Common myeloid progenitor, CD34-positive (primary cell): ENCODE results near the gene OST4.
A peak's percentile ranks its signal among the peaks of the same experiment; 100 is the strongest.

Experiments
- CTCF ChIA-PET: fragments of 350-600 bp; sonication (Branson Sonifier 250); formaldehyde crosslinking; loops from one replicate; lab custom pipeline; 2021; ENCODE audit warnings: antibody characterized with exemption; lab: Charles Lee
- POLR2A ChIA-PET: fragments of 350-600 bp; sonication (Branson Sonifier 250); formaldehyde crosslinking; loops from one replicate; lab custom pipeline; 2021; ENCODE audit warnings: antibody characterized with exemption; lab: Charles Lee
- DNase-seq, 3 donors: peaks; one replicate each; pipeline versions ENCODE4 v3.0.0 to v3.0.0-alpha.2; 2013
- H3K27ac ChIP-seq, 2 experiments: 1 replicate in 1 of 2; 2 replicates in 1 of 2; pipeline ENCODE4 v1.7.0; 2013; ENCODE audit warnings: inconsistent platforms in 2 of 2, low read length in 2 of 2, mild to moderate bottlenecking in 2 of 2, low read depth in 1 of 2, moderate library complexity in 1 of 2; ENCODE audit not compliant: severe bottlenecking in 2 of 2, insufficient read depth in 1 of 2, poor library complexity in 1 of 2
- H3K27me3 ChIP-seq, 5 experiments: replicated peaks in 2 of 5; 1 replicate in 3 of 5; 2 replicates in 2 of 5; pipeline versions ENCODE4 v1.6.1 to v1.7.0; 2013; ENCODE audit warnings: low read length in 4 of 5, mild to moderate bottlenecking in 2 of 5, moderate library complexity in 2 of 5, inconsistent platforms in 1 of 5; ENCODE audit not compliant: insufficient read depth in 5 of 5, control insufficient read depth in 4 of 5
- H3K36me3 ChIP-seq, 4 experiments: 1 replicate in 2 of 4; 2 replicates in 2 of 4; pipeline versions ENCODE4 v1.6.1 to v1.7.0; 2013; ENCODE audit warnings: low read length in 3 of 4, control low read depth in 1 of 4, mild to moderate bottlenecking in 1 of 4; ENCODE audit not compliant: control insufficient read depth in 4 of 4, insufficient read depth in 4 of 4
- H3K4me1 ChIP-seq, 4 experiments: 1 replicate in 3 of 4; 2 replicates in 1 of 4; pipeline versions ENCODE4 v1.6.1 to v1.7.1; 2013; ENCODE audit warnings: low read length in 3 of 4, mild to moderate bottlenecking in 3 of 4, control low read depth in 1 of 4, inconsistent platforms in 1 of 4, moderate library complexity in 1 of 4; ENCODE audit not compliant: control insufficient read depth in 4 of 4, insufficient read depth in 4 of 4; ENCODE audit errors: control extremely low read depth in 1 of 4
- H3K4me3 ChIP-seq, 7 experiments: 1 replicate in 4 of 7; 2 replicates in 3 of 7; pipeline versions ENCODE4 v1.5.1 to v1.7.0; 2013; ENCODE audit warnings: mild to moderate bottlenecking in 7 of 7, low read length in 6 of 7, moderate library complexity in 6 of 7, inconsistent platforms in 2 of 7, low read depth in 2 of 7, control low read depth in 1 of 7; ENCODE audit not compliant: insufficient read depth in 4 of 7, control insufficient read depth in 1 of 7; ENCODE audit errors: extremely low read depth in 1 of 7
- H3K9me3 ChIP-seq, 5 experiments: 1 replicate in 4 of 5; 2 replicates in 1 of 5; pipeline versions ENCODE4 v1.6.1 to v1.7.1; 2013; ENCODE audit warnings: low read length in 4 of 5, mild to moderate bottlenecking in 2 of 5, inconsistent platforms in 1 of 5, low read depth in 1 of 5, moderate library complexity in 1 of 5; ENCODE audit not compliant: control insufficient read depth in 4 of 5, insufficient read depth in 2 of 5; ENCODE audit errors: control extremely low read depth in 1 of 5
- WGBS: methylation state at CpG from one replicate; pipeline ENCODE4 v1.1.5; 2013; ENCODE audit not compliant: insufficient coverage; 5-methylcytosine and 5-hydroxymethylcytosine counted together

The OST4 gene

GRCh38 chr2:27024812-27025211, 46.6 kb downstream of the OST4 start:
- Histone ChIP-seq H3K9me3 (no peaks in the 10 kb centered on the region), H3K4me3 (no peak overlapping the region), H3K36me3 (peaks cover 2 to 14% (median 6%) of the 10 kb centered on the region in 4 experiments), H3K4me1 (no peaks in the 10 kb centered on the region), H3K27ac (no peak overlapping the region), H3K27me3 (no peaks in the 10 kb centered on the region)
- DNase-seq = no peak
- CTCF ChIA-PET = interaction anchor here (1.0 to 2.9 kb wide), 5 partner anchors 10 to 179 kb away, joined by 3 to 9 read pairs (median 3); partner anchors contain the start of gene AGBL5
- POLR2A ChIA-PET = no interaction called here
- WGBS = 86% methylated on average over 6 of the region's 12 CpGs

DNA sequence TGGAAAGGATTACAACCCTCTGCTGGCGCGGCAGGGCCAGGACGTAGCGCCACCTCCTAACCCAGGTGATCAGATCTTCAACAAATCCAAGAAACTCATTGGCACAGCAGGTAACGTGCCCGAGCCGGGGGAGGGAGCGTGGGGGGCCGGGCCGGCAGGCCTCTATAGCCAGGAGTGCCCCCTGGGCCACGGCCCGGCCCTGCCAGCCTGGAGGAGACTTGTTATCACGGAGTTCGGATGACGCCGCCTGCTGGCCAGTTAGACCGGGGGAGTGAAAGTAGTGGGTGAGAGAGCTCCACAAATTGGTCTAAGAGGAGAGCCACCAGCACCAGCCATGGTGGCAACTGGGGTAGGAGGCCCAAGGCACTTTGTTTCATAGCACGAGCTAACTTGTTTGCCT, 47.3 kb downstream of the OST4 start:
- no peak for DNase-seq
- Histone ChIP-seq H3K27me3 (no peaks in the 10 kb centered on the region), H3K27ac (no peak overlapping the region), H3K36me3 (peaks cover 0 to 14% (median 5%) of the 10 kb centered on the region in 4 experiments), H3K4me1 (no peaks in the 10 kb centered on the region), H3K9me3 (no peaks in the 10 kb centered on the region), H3K4me3 (no peak overlapping the region)
- CTCF ChIA-PET = interaction anchor here (1.0 to 2.9 kb wide), 5 partner anchors 11 to 178 kb away, joined by 3 to 9 read pairs (median 3); partner anchors contain the start of gene AGBL5
- 97% methylated on average over 18 of the region's 18 CpGs for WGBS
- POLR2A ChIA-PET = no interaction called here

- no peak for DNase-seq
- Histone ChIP-seq H3K27ac (no peak overlapping the region), H3K27me3 (no peaks in the 10 kb centered on the region), H3K4me3 (no peak overlapping the region), H3K9me3 (no peaks in the 10 kb centered on the region), H3K4me1 (no peaks in the 10 kb centered on the region), H3K36me3 (peaks cover 0 to 14% (median 5%) of the 10 kb centered on the region in 4 experiments)
- WGBS = 88% methylated on average over 2 of the region's 7 CpGs
- ChIA-PET POLR2A (no interaction called here), CTCF (interaction anchor here (1.1 to 11.9 kb wide), 4 partner anchors 11 to 62 kb away, joined by 3 to 319 read pairs (median 6); partner anchors contain the start of genes AGBL5 and MAPRE3)
Observed at GRCh38 chr2:27023740-27024139, 47.7 kb downstream of the OST4 start.

DNA sequence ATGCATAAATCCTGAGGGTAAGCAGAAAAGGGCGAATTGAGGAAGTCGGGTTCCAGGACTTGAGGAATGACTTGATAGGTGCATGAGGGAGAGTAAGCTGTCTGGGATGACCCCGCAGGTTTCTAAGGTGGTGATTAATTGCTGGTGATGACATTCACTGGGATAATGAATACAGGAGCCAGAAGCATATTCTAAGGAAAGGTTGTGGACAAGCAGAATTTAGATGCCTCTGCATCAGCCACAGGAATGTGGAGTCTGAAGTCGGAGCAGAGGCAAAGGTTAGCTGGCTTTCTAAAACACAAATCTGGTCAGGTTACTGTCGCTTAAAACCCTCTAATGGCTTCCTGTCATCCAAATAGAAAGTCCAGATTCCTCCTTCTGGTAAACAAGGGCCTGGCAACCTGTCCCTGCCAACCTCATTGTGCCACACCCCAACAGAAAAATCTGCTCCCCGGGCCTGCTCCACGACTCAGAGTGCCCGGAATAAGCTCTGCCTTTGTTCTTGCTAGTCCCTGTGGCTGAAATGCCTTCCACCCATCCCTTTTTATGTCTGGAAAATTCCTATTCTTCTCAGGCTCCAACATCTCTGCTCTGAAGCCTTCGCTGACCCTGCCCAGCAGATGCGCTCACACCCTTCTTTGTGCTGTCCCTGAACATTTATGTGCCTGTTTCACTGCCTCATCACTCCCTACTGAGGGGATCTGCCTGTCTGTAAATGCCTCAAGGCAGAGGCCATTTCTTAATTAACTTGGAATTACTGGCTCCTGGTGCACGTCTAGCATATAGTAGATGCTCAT, 50.0 kb downstream of the OST4 start:
- Histone ChIP-seq H3K36me3 (peaks cover 0 to 14% (median 5%) of the 10 kb centered on the region in 4 experiments), H3K4me3 (no peak overlapping the region), H3K27ac (peak overlapping the region in 1 of 2 experiments; percentile 3), H3K27me3 (peaks cover 0 to 2% (median 0%) of the 10 kb centered on the region in 5 experiments), H3K4me1 (no peaks in the 10 kb centered on the region), H3K9me3 (no peaks in the 10 kb centered on the region)
- POLR2A ChIA-PET = no interaction called here
- CTCF ChIA-PET = interaction anchor here (1.3 to 11.9 kb wide), 2 partner anchors 58 to 99 kb away, joined by 3 to 319 read pairs; partner anchors contain the start of gene MAPRE3
- DNase-seq = no peak
- 90% methylated on average over 10 of the region's 11 CpGs for WGBS
